ES-I3 (cell line): ENCODE results near the gene GALNT18.

Source experiments
- H3K36me3 ChIP-seq: 2 replicates; pipeline ENCODE4 v1.6.1; 2013; ENCODE audit warnings: mild to moderate bottlenecking, low read length, control low read depth, moderate library complexity; ENCODE audit not compliant: insufficient read depth
- H3K4me1 ChIP-seq: 2 replicates; pipeline ENCODE4 v1.6.1; 2013; ENCODE audit warnings: mild to moderate bottlenecking, control low read depth, low read length; ENCODE audit not compliant: insufficient read depth
- H3K9ac ChIP-seq: 2 replicates; pipeline ENCODE4 v1.6.1; 2013; ENCODE audit warnings: low read depth, mild to moderate bottlenecking, low read length, moderate library complexity
- H3K9me3 ChIP-seq: 2 replicates; pipeline ENCODE4 v1.6.1; 2013; ENCODE audit warnings: mild to moderate bottlenecking, low read length, moderate library complexity; ENCODE audit not compliant: control insufficient read depth, insufficient read depth

Gene GALNT18

GRCh38 chr11:11641581-11641980 lies 19.8 kb upstream of the GALNT18 start:
- Histone ChIP-seq H3K9me3 (no peaks in the 10 kb centered on the region), H3K9ac (no peak overlapping the region)

GRCh38 chr11:11640996-11641395 lies 19.2 kb upstream of the GALNT18 start:
- Histone ChIP-seq H3K36me3 (no peaks in the 10 kb centered on the region), H3K4me1 (peaks cover 3% of the 10 kb centered on the region; the same call in 1 of the 2 replicates), H3K9ac (no peak overlapping the region), H3K9me3 (no peaks in the 10 kb centered on the region)

More at GRCh38 chr11:11641581-11641980, 19.8 kb upstream of the GALNT18 start:
- no peaks in the 10 kb centered on the region for H3K36me3 ChIP-seq
- H3K4me1 ChIP-seq = no peaks in the 10 kb centered on the region

- H3K9ac ChIP-seq = no peak overlapping the region
- H3K36me3 ChIP-seq = no peaks in the 10 kb centered on the region
- H3K4me1 ChIP-seq = peaks cover 6% of the 10 kb centered on the region; the same call in 1 of the 2 replicates
- no peaks in the 10 kb centered on the region for H3K9me3 ChIP-seq
Observed at GRCh38 chr11:11640152-11640551, 18.3 kb upstream of the GALNT18 start.

GRCh38 chr11:11636671-11637070 lies 14.9 kb upstream of the GALNT18 start:
- Histone ChIP-seq H3K4me1 (peaks cover 6% of the 10 kb centered on the region; the same call in 1 of the 2 replicates), H3K36me3 (no peaks in the 10 kb centered on the region), H3K9ac (no peak overlapping the region), H3K9me3 (no peaks in the 10 kb centered on the region)

GRCh38 chr11:11635443-11635842 lies 13.6 kb upstream of the GALNT18 start:
- Histone ChIP-seq H3K9me3 (no peaks in the 10 kb centered on the region), H3K4me1 (peaks cover 6% of the 10 kb centered on the region; the same call in 1 of the 2 replicates), H3K9ac (no peak overlapping the region), H3K36me3 (no peaks in the 10 kb centered on the region)

- Histone ChIP-seq H3K9me3 (no peaks in the 10 kb centered on the region), H3K36me3 (no peaks in the 10 kb centered on the region), H3K9ac (no peak overlapping the region), H3K4me1 (peaks cover 13% of the 10 kb centered on the region; the same call in 1 of the 2 replicates)
Observed at GRCh38 chr11:11629368-11629767, 7.6 kb upstream of the GALNT18 start.

- peaks cover 13% of the 10 kb centered on the region; the same call in 1 of the 2 replicates for H3K4me1 ChIP-seq
- no peaks in the 10 kb centered on the region for H3K36me3 ChIP-seq
- no peaks in the 10 kb centered on the region for H3K9me3 ChIP-seq
- no peak overlapping the region for H3K9ac ChIP-seq
Observed at GRCh38 chr11:11628651-11629050, 6.8 kb upstream of the GALNT18 start.

GRCh38 chr11:11626128-11626527 lies 4.3 kb upstream of the GALNT18 start:
- Histone ChIP-seq H3K9ac (no peak overlapping the region), H3K36me3 (no peaks in the 10 kb centered on the region), H3K4me1 (peaks cover 16% of the 10 kb centered on the region; the same call in 1 of the 2 replicates), H3K9me3 (no peaks in the 10 kb centered on the region)

GRCh38 chr11:11624926-11625325 lies 3.1 kb upstream of the GALNT18 start:
- Histone ChIP-seq H3K4me1 (peaks cover 16% of the 10 kb centered on the region; the same call in 1 of the 2 replicates), H3K9ac (no peak overlapping the region), H3K9me3 (no peaks in the 10 kb centered on the region), H3K36me3 (no peaks in the 10 kb centered on the region)

- Histone ChIP-seq H3K9ac (no peak overlapping the region), H3K9me3 (no peaks in the 10 kb centered on the region), H3K4me1 (peaks cover 9% of the 10 kb centered on the region; the same call in 1 of the 2 replicates), H3K36me3 (no peaks in the 10 kb centered on the region)
Observed at GRCh38 chr11:11624204-11624603, 2.4 kb upstream of the GALNT18 start.

- H3K4me1 ChIP-seq = peaks cover 3% of the 10 kb centered on the region; the same call in 1 of the 2 replicates
- no peaks in the 10 kb centered on the region for H3K36me3 ChIP-seq
- H3K9ac ChIP-seq = no peak overlapping the region
Observed at GRCh38 chr11:11622772-11623171, 967 bp upstream of the GALNT18 start.

GRCh38 chr11:11622340-11622706 lies 518 bp upstream of the GALNT18 start:
- Histone ChIP-seq H3K9ac (peak overlapping the region; percentile 46), H3K4me1 (peaks cover 3% of the 10 kb centered on the region; the same call in 1 of the 2 replicates), H3K9me3 (no peaks in the 10 kb centered on the region), H3K36me3 (no peaks in the 10 kb centered on the region)

More at GRCh38 chr11:11622772-11623171, 967 bp upstream of the GALNT18 start:
- no peaks in the 10 kb centered on the region for H3K9me3 ChIP-seq

GRCh38 chr11:11620921-11621572 lies 758 bp downstream of the GALNT18 start:
- Histone ChIP-seq H3K9ac (peak overlapping the region; percentile 74; the same call in 1 of the 2 replicates), H3K36me3 (no peaks in the 10 kb centered on the region)

GRCh38 chr11:11620173-11620920 lies 1.5 kb downstream of the GALNT18 start:
- H3K9ac ChIP-seq = peak overlapping the region; percentile 74; the same call in 1 of the 2 replicates

More at GRCh38 chr11:11620921-11621572, 758 bp downstream of the GALNT18 start:
- no peaks in the 10 kb centered on the region for H3K9me3 ChIP-seq
- H3K4me1 ChIP-seq = peaks cover 3% of the 10 kb centered on the region; the same call in 1 of the 2 replicates

More at GRCh38 chr11:11620173-11620920, 1.5 kb downstream of the GALNT18 start:
- Histone ChIP-seq H3K36me3 (no peaks in the 10 kb centered on the region), H3K4me1 (peaks cover 3% of the 10 kb centered on the region; the same call in 1 of the 2 replicates), H3K9me3 (no peaks in the 10 kb centered on the region)
